Measurements from ENCODE around the gene NLRP14. TPM values are rescaled to one million over a fixed set of nuclear protein-coding genes. Genes with fewer than 3 reads are reported as not detected.

NLRP14 gene
- total and polyA plus RNA-seq, 2 of the 8 experiments (the other 6 are each of a cell fraction or from before 2014, with no cell fraction given): 0.05 TPM; not detected in 1

DNA sequence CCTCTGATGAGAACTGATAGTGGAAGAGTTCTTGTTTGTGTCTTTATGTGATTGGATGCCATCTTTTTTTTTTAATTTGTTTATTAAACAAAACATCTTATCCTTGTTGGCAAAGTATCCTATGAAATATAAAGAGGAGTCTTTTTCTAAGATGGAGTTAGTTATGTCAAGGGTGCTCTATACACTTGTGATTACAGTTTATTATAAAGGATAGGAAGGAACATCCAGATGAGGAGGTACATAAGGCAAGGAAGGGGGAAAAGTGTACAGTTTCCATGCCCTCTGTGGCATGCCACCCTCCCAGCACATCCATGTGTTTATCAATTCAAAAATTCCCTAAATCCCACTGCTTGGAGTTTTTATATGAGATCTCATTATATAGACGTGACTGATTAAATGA, 61.2 kb downstream of the NLRP14 start:
- no peak overlapping the region for H2BK12ac ChIP-seq (ENCODE audit: low read depth, low read length)
- H2AFZ ChIP-seq (ENCODE audit: low read length): no peak overlapping the region
- CTCF ChIA-PET (ENCODE audit: partially characterized antibody): no interaction called here
- no peaks in the 10 kb centered on the region for H4K20me1 ChIP-seq (replicated peaks in 1 of 2; ENCODE audit: control insufficient read depth in 1 of 2, insufficient read depth in 2 of 2, low read length in 2 of 2)
- H3K14ac ChIP-seq (ENCODE audit: insufficient read length): no peak overlapping the region
- no peak overlapping the region for H3K27ac ChIP-seq (ENCODE audit: low read depth, low read length)
- no peak overlapping the region for H4K8ac ChIP-seq (ENCODE audit: extremely low read depth, insufficient read depth, low read length)
- no peak overlapping the region for H4K91ac ChIP-seq (replicated peaks; ENCODE audit: insufficient read length, low read length)
- no peak overlapping the region for H2BK15ac ChIP-seq (ENCODE audit: low read length)
- no peak overlapping the region for H3K4me3 ChIP-seq (ENCODE audit: extremely low read depth in 1 of 4, insufficient read depth in 2 of 4, low read depth in 3 of 4, low read length in 4 of 4)
- H4K5ac ChIP-seq (ENCODE audit: insufficient read length, low read depth, low read length): no peak overlapping the region
- H3K18ac ChIP-seq (ENCODE audit: extremely low read depth, low read length): no peak overlapping the region
- H3K4ac ChIP-seq (replicated peaks; ENCODE audit: insufficient read length, low read depth, low read length): no peak overlapping the region
- no peak overlapping the region for H3K23ac ChIP-seq (ENCODE audit: insufficient read length)
- no peaks in the 10 kb centered on the region for H3K79me1 ChIP-seq (ENCODE audit: low read depth, low read length)
- H2BK5ac ChIP-seq (ENCODE audit: low read depth, low read length): no peak overlapping the region
- no peak for TF ChIP-seq POLR2AphosphoS5 (IDR thresholded peaks at IDR 0.05; ENCODE audit: low read depth, low read length)
- TF ChIP-seq CTBP2 (IDR thresholded peaks at IDR 0.05; ENCODE audit: borderline replicate concordance, insufficient read depth, insufficient read length, low read length): no peak
- no peak for TF ChIP-seq SP1 (IDR thresholded peaks at IDR 0.05; ENCODE audit: low read depth, low read length)
- TF ChIP-seq KDM5A (IDR thresholded peaks at IDR 0.05; ENCODE audit: low read length): no peak
- no peak for TF ChIP-seq TAF1 (IDR thresholded peaks at IDR 0.05; ENCODE audit: low read depth, low read length)
- no peak for TF ChIP-seq JUN (IDR thresholded peaks at IDR 0.05; ENCODE audit: low read depth, low read length)
- TF ChIP-seq TAF7 (optimal IDR thresholded peaks at IDR 0.05; ENCODE audit: borderline replicate concordance, low read depth, low read length): no peak
- no peak for TF ChIP-seq SP4 (IDR thresholded peaks at IDR 0.05; ENCODE audit: low read length)
- TF ChIP-seq JUND (IDR thresholded peaks at IDR 0.05; ENCODE audit: low read length): no peak
- TF ChIP-seq POLR2A (IDR thresholded peaks at IDR 0.05; ENCODE audit: control extremely low read depth in 1 of 2, low read depth in 2 of 2, low read length in 2 of 2): no peak
- no peak for TF ChIP-seq YY1 (IDR thresholded peaks at IDR 0.05; ENCODE audit: low read depth, low read length)
- TF ChIP-seq CBX5 (IDR thresholded peaks at IDR 0.05; ENCODE audit: low read depth, low read length): no peak
- TF ChIP-seq NANOG (IDR thresholded peaks at IDR 0.05; ENCODE audit: insufficient read depth, low read depth, low read length, poor library complexity, severe bottlenecking): no peak
- TF ChIP-seq CBX8 (IDR thresholded peaks at IDR 0.05; ENCODE audit: borderline replicate concordance, low read depth, low read length): no peak
- H3K9ac ChIP-seq (replicated peaks in 1 of 4; ENCODE audit: extremely low read depth in 1 of 4, low read depth in 3 of 4, low read length in 3 of 4): no peak overlapping the region
- no peak overlapping the region for H2AK5ac ChIP-seq (ENCODE audit: low read depth, low read length)
- H2BK20ac ChIP-seq (ENCODE audit: low read length): no peak overlapping the region
- H2BK120ac ChIP-seq (replicated peaks; ENCODE audit: low read depth, low read length): no peak overlapping the region
- DNase-seq (ENCODE audit: low read depth in 1 of 2, low spot score in 2 of 2) (no peak), FAIRE-seq (no peak)
- no peaks in the 10 kb centered on the region for H3K79me2 ChIP-seq (ENCODE audit: control insufficient read depth in 1 of 2, insufficient read depth in 2 of 2, low read length in 2 of 2)
- no peaks in the 10 kb centered on the region for H3K9me3 ChIP-seq (ENCODE audit: insufficient read depth in 2 of 2, low read depth in 1 of 2, low read length in 1 of 2)
- POLR2A ChIA-PET (ENCODE audit: partially characterized antibody): no interaction called here
- H3K27me3 ChIP-seq (replicated peaks in 1 of 4; ENCODE audit: control insufficient read depth in 3 of 4, extremely low read depth in 1 of 4, insufficient read depth in 3 of 4, low read length in 3 of 4): no peaks in the 10 kb centered on the region
- H3K4me2 ChIP-seq (ENCODE audit: insufficient read depth in 1 of 2, low read depth in 2 of 2, low read length in 2 of 2): no peak overlapping the region
- H3K4me1 ChIP-seq (replicated peaks in 1 of 4; ENCODE audit: control insufficient read depth in 3 of 4, insufficient read depth in 4 of 4, low read length in 3 of 4): peaks cover 0 to 5% (median 1%) of the 10 kb centered on the region in 4 experiments; a peak in 2 of 7 replicates
- H3K23me2 ChIP-seq (ENCODE audit: low read depth, low read length): no peaks in the 10 kb centered on the region
- H3K56ac ChIP-seq (replicated peaks; ENCODE audit: insufficient read length, low read depth, low read length): no peak overlapping the region
- 88% methylated on average over 1 of the region's 1 CpG; no CpG with 5 or more reads in 1 of the 2 experiments for WGBS, 2 experiments (ENCODE audit: extremely low coverage in 1 of 2, insufficient coverage in 1 of 2, insufficient read length in 1 of 2, insufficient replicate concordance in 2 of 2, low coverage in 1 of 2, low lambda C conversion rate in 2 of 2, missing lambda C conversion rate in 1 of 2)
- H3K36me3 ChIP-seq (ENCODE audit: control insufficient read depth in 2 of 4, insufficient read depth in 4 of 4, low read length in 3 of 4): no peaks in the 10 kb centered on the region
